Fibroblast of skin of scalp (primary cell): ENCODE results near the gene RESP18. TPM values are rescaled to one million over a fixed set of nuclear protein-coding genes. Genes with fewer than 3 reads are reported as not detected.

ENCODE experiments used
- DNase-seq: peaks from one replicate; pipeline ENCODE4 v3.0.0-alpha.2; 2013
- polyA plus RNA-seq, 2 experiments: library from polyadenylated mRNA; unstranded; fragments of 120-200 nt; gene quantifications; one replicate each; pipeline ENCODE4 v1.2.1, GENCODE V29; 2013; ENCODE audit not compliant: insufficient read length in 2 of 2

Gene RESP18
- polyA plus RNA-seq (2013, experiment 1 of 2; ENCODE audit: insufficient read length), result not detected
- polyA plus RNA-seq (2013, experiment 2 of 2; ENCODE audit: insufficient read length), result not detected

GRCh38 chr2:219332542-219332941, at the start of gene RESP18:
TSS of gene RESP18 (minus strand) at chr2:219332744.
- no peak for DNase-seq

DNA sequence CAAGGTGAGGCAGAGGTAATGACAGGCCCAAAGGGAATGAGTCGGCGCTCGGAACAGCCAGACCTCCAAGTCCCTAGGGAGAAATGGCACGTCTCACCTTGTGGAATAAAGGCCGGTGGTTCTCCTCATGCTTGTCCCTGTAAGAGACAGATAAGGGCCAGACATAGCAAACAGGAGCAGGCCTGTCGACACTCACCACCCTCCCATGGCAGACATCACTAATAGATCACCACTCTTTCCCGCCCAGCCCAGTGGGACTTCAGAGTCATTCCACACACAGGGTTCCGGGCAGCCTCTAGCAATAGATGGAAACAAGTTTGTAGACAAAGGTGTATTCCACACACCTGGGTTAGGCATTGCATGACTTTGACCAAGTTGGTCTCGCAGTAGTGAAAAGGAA, 48.9 kb upstream of the RESP18 start:
- no peak for DNase-seq

DNA sequence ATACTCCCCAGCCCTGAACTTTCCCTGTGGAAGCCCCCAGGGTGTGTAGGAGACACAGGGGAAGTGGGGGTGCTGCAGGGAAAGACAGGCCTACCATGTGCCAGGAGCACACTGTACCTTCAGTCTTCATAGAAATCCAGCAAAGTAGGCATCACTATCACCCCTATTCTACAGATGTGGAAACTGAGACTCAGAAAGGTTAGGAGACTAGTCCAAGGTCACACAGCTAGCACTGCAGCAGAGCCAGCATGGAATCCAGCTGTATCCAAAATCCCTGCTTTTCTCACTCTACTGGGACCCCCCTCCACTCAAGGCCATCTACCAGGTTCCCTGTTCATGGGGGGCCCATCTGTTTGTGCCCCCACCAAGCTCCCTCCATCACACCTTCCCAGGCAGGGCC, 48.4 kb upstream of the RESP18 start:
- DNase-seq, result no peak

GRCh38 chr2:219378163-219378851, 45.8 kb upstream of the RESP18 start:
- DNase-seq, result no peak

- peak; percentile 48 for DNase-seq
Observed at GRCh38 chr2:219369447-219369861, 36.9 kb upstream of the RESP18 start.

DNA sequence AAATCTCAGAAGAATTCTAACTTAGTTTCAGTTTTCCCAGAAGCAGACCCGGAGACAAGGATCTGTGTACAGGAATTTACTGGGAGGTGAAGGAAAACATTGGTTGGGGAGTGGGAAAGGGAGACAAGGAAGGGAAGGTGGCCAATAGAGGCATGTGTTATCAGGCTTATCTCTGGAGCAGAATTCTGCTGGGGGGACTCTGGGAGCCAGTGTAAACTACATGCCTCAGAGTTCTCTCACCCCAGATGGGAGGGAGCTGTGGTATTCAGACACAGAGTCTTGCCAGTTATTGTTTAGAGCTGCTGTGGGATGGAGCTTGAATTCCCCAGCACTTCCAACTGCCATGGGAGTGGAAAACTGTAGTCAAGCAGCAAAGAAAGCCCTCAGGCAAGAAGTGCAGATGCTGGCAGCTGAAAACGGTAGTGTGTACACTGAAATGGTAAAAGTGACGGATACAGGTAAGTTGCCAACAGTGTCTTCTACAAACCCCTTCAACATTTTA, 36.2 kb upstream of the RESP18 start:
- peak; percentile 82 for DNase-seq

DNA sequence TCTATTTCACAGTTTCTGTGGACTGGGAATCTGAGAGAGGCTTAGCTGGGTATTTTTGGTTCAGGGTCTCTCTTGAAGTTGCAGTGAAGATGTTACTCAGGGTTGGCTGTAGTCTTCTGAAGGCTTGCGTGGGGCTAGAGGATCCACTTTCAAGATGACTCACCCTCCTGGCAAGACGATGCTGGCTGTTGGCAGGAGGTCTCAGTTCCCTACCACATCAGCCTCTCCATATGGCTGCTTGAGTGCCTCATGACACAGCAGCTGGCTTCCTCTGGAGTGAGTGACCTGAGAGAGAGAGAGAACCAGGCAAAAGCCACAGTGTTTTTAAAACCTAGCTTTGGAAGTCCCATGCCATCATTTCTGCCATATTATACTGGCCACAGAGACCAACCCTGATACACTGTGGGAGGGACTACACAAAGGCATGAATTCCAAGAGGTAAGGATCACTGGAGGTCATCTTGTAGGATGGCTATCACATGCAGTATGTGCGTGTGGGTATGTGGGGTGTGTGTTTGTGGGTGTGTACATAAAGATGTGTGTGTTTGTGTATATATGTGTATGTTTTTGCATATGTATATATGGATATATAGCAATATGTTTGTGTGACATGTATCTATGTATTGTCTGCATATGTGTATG, 30.1 kb upstream of the RESP18 start:
- peak; percentile 96 for DNase-seq

GRCh38 chr2:219362072-219362471, 29.5 kb upstream of the RESP18 start:
- DNase-seq, result no peak

- DNase-seq, result no peak
Observed at GRCh38 chr2:219358170-219359075, 25.9 kb upstream of the RESP18 start.

DNA sequence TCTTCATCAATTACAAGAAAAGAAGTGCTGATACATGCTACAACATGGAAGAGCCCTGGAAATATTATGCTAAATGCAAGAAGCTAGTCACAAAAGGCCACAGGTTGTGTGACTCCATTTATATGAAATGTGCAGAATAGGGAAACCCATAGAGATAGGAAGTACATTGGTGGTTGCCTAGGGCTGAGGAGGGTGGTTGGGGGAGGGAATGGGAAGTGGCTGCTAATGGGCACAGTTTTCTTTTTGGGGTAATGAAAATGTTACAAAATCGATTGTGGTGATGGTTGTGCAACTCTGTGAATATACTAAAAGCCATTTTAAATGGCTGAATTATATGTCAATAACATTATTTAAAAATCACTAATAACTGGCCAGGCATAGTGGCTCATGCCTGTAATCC, 24.3 kb upstream of the RESP18 start:
- DNase-seq, result no peak

- no peak for DNase-seq
Observed at GRCh38 chr2:219354582-219354981, 22.0 kb upstream of the RESP18 start.

DNA sequence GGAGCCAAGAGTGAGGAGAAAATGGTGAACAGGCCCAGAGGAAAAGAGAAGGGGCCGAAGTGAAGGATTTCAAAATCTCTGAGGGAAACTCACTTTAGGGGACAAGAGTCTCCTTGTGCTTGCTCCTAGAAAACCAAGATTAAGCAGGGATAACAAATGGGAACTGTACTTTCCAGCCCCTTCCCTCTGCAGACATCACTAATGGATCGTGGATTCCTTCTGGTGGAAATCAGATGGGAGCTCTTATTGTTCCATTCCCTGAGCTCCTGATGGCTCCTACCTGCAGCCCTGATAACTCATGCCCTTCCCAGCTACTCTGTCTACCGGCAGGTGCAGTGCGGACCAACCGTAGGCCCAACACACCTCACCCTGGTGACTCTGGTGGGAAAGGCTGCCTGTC, 20.6 kb upstream of the RESP18 start:
- no peak for DNase-seq

GRCh38 chr2:219352448-219353023, 20.0 kb upstream of the RESP18 start:
- peak; percentile 77 for DNase-seq

GRCh38 chr2:219350710-219351221, 18.2 kb upstream of the RESP18 start:
- DNase-seq, result peak; percentile 95

- no peak for DNase-seq
Observed at GRCh38 chr2:219350215-219350614, 17.7 kb upstream of the RESP18 start.

- DNase-seq, result peak; percentile 38
Observed at GRCh38 chr2:219344751-219345430, 12.3 kb upstream of the RESP18 start.

DNA sequence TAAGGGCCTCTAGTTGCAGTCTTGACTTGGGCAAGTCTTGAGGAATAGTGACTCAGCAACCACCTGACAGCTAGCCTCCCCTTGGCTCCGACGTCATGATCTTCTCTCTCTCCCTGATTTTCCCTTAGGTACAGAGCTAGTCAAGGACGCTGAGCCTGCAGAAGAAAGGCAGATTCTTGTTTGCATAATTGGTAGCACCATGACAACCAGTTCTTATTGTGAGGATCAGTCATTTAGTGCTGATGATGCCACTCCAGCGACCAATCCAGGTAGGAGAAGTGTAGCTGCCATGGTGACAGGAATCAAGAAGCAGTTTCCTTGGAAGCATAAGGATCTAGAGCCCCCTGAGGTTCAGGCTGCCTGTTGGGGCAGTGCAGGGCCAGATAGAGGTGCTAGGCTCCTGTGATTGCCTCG, 2.8 kb upstream of the RESP18 start:
- DNase-seq, result no peak

- DNase-seq, result no peak
Observed at GRCh38 chr2:219334076-219334475, 1.5 kb upstream of the RESP18 start.

- peak; percentile 44 for DNase-seq
Observed at GRCh38 chr2:219331560-219332213, 857 bp downstream of the RESP18 start.

- DNase-seq, result no peak
Observed at GRCh38 chr2:219327719-219328118, 4.8 kb downstream of the RESP18 start.

DNA sequence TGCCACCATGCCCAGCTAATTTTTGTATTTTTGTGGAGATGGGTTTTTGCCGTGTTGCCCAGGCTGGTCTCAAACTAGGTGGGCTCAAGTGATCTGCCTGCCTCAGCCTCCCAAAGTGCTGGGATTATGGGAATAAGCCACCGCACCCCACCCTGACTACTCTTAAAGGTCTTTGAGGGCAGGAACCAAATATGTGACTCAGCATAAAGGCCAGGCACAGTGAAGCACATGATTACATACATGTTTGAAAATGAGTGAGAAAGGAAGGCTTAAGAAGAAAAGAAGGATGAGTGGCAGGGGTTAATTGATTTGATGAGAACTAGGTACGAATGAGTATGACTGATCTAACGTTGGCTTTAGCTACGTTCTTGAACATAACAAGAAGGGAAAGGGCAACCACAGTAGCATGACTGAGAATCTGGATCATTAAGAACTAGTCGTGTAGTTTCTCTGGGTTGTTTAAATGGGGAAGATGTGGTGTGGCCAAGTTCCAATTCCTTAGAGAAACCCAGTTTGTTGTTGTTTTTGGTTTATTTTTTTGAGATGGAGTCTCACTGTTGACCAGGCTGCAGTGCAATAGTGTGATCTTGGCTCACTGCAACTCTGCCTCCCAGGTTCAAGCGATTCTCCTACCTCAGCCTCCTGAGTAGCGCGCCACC, 6.8 kb downstream of the RESP18 start:
- no peak for DNase-seq
